ENCODE results near the gene CPM.

CPM gene

GRCh38 chr12:68976395-68976841 is 43.4 kb upstream of the CPM start:
- TF ChIP-seq CTCF (IDR thresholded peaks at IDR 0.05; ENCODE audit: extremely low read depth, insufficient read depth, missing control alignments): no peak
- no peak for DNase-seq (ENCODE audit: low spot score)
- in situ Hi-C loops (cut with MboI; ENCODE audit: low pct_unique_long_range_greater_than_20kb, low sequenced_read_pairs, unreplicated experiment): no loop called here

GRCh38 chr12:68975811-68976210 is 42.8 kb upstream of the CPM start:
- no peak for TF ChIP-seq CTCF (IDR thresholded peaks at IDR 0.05; ENCODE audit: extremely low read depth, insufficient read depth, missing control alignments)
- DNase-seq (ENCODE audit: low spot score): no peak
- in situ Hi-C loops (cut with MboI; ENCODE audit: low pct_unique_long_range_greater_than_20kb, low sequenced_read_pairs, unreplicated experiment): no loop called here

DNA sequence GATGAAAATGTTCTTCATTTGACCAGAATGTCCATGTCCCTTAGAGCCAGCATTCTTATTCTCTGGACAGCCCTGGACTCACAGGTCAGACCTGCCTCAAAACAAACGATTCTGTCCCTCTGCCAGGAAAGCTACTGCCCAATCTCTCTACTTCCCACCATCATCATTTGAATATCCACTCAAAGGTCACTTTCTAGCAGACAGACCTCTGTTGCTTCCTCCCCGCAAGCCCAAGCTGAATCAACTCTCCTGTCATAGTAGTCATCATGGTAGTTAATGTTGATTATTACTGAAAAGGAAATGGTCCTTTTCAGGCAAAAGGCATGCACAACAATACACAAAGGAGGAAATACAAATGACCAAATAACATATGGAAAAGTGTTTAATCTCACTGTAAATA is 39.6 kb upstream of the CPM start:
- in situ Hi-C loops (cut with MboI; ENCODE audit: low pct_unique_long_range_greater_than_20kb, low sequenced_read_pairs, unreplicated experiment): no loop called here
- no peak for TF ChIP-seq CTCF (IDR thresholded peaks at IDR 0.05; ENCODE audit: extremely low read depth, insufficient read depth, missing control alignments)
- no peak for DNase-seq (ENCODE audit: low spot score)

DNA sequence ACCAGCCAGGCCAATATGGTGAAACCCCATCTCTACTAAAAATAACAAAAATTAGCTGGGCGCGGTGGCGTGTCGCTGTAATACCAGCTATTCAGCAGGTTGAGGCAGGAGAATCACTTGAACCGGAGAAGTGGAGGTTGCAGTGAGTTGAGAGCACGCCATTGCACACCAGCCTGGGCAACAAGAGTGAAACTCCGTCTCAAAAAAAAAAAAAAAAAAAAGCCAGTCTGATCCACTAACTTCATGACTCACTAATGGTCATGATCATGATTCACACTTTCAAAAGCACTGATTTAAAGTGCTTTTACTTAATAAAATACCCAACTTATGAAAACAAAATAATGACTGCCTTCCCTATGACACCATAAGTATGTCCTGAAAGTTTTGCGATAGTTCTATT is 38.4 kb upstream of the CPM start:
- in situ Hi-C loops (cut with MboI; ENCODE audit: low pct_unique_long_range_greater_than_20kb, low sequenced_read_pairs, unreplicated experiment): no loop called here
- no peak for DNase-seq (ENCODE audit: low spot score)
- no peak for TF ChIP-seq CTCF (IDR thresholded peaks at IDR 0.05; ENCODE audit: extremely low read depth, insufficient read depth, missing control alignments)

DNA sequence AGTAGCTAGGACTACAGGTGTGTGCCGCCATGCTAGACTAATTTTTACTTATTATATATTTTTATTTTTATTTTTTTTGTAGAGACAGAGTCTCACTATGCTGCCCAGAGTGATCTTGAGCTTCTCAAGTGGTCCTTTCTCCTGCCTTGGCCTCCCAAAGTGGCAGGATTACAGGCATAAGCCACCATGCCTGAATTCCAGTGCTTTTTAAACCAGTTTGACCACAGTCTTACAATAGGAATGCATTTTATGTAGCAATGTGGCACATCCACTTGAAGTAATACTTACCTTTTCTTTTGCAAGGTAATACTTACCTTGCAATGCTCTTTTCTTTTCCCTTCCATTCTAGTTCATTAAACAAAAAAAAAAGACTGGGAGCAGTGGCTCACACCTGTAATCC is 38.0 kb upstream of the CPM start:
- DNase-seq (ENCODE audit: low spot score): no peak
- in situ Hi-C loops (cut with MboI; ENCODE audit: low pct_unique_long_range_greater_than_20kb, low sequenced_read_pairs, unreplicated experiment): no loop called here
- TF ChIP-seq CTCF (IDR thresholded peaks at IDR 0.05; ENCODE audit: extremely low read depth, insufficient read depth, missing control alignments): no peak

DNA sequence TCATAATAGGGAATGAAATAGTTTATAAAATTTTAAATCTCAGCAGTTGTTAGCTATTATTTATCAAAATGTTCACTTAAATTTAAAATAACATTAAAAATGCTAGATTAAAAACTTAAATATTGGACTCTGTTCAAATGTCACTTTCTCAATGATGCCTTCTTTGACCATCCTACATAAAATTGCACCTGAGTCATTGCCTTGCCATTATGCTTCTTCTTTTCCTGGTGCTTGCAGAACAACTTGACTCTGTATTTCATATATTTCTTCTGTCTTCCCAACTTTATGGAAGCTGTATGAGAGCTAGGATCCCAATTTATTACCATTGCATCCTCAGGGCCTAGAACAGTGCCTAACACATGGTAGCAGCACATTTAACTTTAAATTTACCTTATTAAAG is 37.3 kb upstream of the CPM start:
- no peak for DNase-seq (ENCODE audit: low spot score)
- in situ Hi-C loops (cut with MboI; ENCODE audit: low pct_unique_long_range_greater_than_20kb, low sequenced_read_pairs, unreplicated experiment): no loop called here
- no peak for TF ChIP-seq CTCF (IDR thresholded peaks at IDR 0.05; ENCODE audit: extremely low read depth, insufficient read depth, missing control alignments)

DNA sequence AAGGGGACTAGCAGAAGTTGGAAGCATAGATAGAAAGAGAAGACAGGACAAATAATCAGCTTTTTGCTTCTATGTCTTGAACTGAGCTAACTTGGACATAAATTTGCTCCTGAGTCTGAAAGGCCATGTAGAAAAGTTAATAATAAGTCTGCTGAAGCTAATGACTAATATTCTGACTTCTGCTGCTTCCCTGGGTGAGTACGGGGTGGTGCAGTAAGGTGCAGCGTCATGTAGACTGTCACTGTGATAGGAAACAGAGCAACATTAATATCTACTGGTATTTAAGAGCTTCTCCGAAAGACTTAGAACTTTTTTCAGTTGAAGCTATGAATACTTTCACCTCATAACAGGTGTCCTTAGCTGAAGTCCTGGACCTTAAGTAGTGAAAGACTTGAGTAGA is 34.1 kb upstream of the CPM start:
- DNase-seq (ENCODE audit: low spot score): no peak
- in situ Hi-C loops (cut with MboI; ENCODE audit: low pct_unique_long_range_greater_than_20kb, low sequenced_read_pairs, unreplicated experiment): no loop called here
- TF ChIP-seq CTCF (IDR thresholded peaks at IDR 0.05; ENCODE audit: extremely low read depth, insufficient read depth, missing control alignments): no peak
